Breast epithelium (tissue), 3 donors: ENCODE measurements around the gene PMM1.

Experiments used
- CTCF ChIP-seq, 3 donors: fragments of 450-650 bp; IDR thresholded peaks; one replicate each; pipeline ENCODE4 v1.5.1; 2016 to 2017; ENCODE audit warnings: antibody characterized with exemption in 3 of 3, mild to moderate bottlenecking in 3 of 3, moderate library complexity in 3 of 3
- POLR2A ChIP-seq: fragments of 450-650 bp; IDR thresholded peaks from one replicate; pipeline ENCODE4 v1.6.1; 2016; ENCODE audit warnings: antibody characterized with exemption, mild to moderate bottlenecking, moderate library complexity
- POLR2AphosphoS5 ChIP-seq, 3 donors: sonication (generic); formaldehyde crosslinking; IDR thresholded peaks; one replicate each; pipeline ENCODE4 v1.6.1; 2017; ENCODE audit warnings: antibody characterized with exemption in 3 of 3

- TF ChIP-seq CTCF (IDR thresholded peaks at IDR 0.05), result no peak
- no peak for TF ChIP-seq POLR2A
- no peak for TF ChIP-seq POLR2AphosphoS5 (IDR thresholded peaks at IDR 0.05)
These were observed 50.3 kb downstream of the PMM1 start for GRCh38 chr22:41539146-41540005.
